Measurements from ENCODE around the gene TCP10L.

- TF ChIP-seq SP1 (IDR thresholded peaks at IDR 0.05) (no peak), FOXM1 (IDR thresholded peaks at IDR 0.05; ENCODE audit: borderline replicate concordance) (no peak), BHLHE40 (IDR thresholded peaks at IDR 0.05; ENCODE audit: borderline replicate concordance) (no peak)
These were observed 10.1 kb upstream of the TCP10L start for GRCh38 chr21:32595431-32595830.
